GM21526 (cell line): ENCODE results near the gene NUFIP2.
"Not testable (repeated sequence)": the region's sequence is repeated elsewhere in the genome, so short reads cannot be mapped to it uniquely, and the experiment has no call there.

Experiments
- ATAC-seq: cut with Tn5 transposase; IDR thresholded peaks from one replicate; pipeline ENCODE4 v1.9.1; 2021; ENCODE audit warnings: moderate library complexity; ENCODE audit not compliant: unreplicated experiment, low FRiP score

The NUFIP2 gene

DNA sequence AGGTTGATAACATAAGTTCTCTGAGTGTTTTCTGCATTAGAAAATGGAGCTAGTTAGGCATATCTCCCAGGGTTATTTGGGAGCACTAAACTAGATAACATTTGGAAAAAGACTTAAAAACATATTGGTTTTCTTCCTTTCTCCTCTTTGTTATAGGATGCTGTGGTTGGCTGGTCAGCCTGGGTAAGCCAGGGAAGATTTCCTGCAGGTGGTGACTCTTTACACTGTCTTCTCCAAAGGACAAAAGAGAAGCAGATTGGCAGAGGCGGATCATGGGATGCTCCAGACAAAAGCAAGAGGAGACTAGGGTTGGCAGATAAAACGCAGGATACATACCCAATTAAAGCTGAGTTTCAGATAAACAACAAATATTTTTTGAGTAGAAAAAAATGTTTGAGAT lies 53.5 kb downstream of the NUFIP2 start:
- no peak for ATAC-seq

DNA sequence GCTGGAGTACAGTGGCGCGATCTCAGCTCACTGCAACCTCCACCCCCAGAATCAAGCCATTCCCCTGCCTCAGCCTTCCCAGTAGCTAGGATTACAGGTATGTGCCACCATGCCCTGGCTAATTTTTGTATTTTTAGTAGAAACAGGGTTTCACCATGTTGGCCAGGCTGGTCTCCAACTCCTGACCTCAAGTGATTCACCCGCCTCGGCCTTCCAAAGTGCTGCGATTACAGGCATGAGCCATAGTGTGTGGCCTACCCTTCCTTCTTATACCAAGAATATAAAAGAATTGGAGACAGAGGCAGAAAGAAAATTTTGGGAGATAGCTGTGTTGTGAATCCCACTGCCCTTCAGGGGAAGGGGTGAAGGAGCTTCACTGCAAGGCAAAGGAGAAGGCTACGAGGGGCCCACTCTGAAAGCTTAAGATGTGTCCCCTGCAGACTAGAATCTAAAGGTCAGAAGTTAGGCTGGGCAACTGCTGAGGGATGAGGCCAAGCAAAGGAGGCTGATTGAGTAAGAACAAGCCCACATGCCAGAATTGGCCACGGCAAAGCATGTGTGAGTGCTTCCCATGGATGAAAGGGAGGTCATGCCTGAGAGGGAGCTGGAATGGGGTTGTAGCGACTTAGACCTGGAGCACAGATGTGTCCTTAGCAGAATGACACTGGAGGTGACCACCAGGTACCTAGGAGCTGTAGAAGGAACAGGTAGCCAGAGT lies 55.7 kb downstream of the NUFIP2 start:
- ATAC-seq, result no peak

DNA sequence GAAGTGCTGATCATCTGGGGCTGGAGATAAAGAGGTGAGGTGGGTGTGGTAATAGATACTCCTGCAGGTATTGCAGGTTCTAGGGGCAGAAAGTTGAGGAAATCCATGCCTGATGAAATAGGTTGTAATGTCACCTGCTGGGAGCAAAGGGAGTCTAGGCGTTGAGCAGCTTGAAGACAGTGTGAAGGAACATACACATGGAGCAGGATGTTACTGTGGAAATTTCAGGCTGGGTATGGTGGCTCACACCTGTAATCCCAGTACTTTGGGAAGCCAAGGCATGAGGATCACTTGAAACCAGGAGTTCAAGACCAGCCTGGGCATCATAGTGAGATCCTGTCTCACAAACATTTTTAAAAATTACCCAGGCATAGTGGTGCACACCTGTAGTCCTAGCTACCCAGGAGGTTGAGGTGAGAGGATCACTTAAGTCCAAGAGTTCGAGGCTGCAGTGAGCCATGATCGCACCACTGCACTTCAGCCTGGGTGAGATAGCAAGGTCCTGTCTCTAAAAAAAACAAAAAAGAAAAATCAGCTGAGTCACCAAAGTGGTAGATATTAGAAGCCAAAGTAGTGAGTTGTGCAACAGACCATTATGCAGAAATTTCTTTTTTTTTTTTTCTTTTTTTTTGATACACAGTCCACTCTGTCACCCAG lies 56.3 kb downstream of the NUFIP2 start:
- ATAC-seq, result no peak

DNA sequence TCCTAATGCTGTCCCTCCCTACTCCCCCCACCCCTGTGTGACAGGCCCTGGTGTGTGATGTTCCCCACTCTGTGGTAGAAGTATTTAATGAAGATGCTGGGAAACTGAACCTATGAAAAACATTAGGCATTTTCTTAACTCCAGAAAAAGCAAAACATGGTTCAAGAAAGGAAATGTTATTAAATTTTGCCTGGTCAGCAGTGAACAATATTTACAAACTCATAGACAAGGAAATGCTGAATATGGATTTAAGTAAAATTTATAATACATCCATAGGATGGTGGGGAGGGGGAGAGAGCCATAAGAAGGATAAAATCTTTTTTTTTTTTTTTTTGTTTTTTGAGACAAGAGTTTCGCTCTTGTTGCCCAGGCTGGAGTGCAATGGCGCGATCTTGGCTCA lies 58.0 kb downstream of the NUFIP2 start:
- ATAC-seq, result no peak

DNA sequence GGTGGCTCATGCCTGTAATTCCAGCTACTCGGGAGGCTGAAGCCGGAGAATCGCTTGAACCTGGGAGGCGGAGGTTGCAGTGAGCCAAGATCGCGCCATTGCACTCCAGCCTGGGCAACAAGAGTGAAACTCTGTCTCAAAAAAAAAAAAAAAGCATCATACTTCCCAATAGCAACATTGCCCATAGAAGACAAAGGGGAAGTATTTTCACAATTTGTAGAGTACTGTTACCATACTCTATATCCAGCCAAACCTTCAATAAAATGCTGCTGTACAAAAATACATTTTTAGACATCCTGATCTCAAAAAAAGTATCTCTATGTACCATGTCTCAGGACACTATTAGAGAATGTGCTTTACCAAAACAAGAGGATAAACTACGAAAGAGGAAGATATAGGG lies 59.0 kb downstream of the NUFIP2 start:
- ATAC-seq, result not testable (repeated sequence)

DNA sequence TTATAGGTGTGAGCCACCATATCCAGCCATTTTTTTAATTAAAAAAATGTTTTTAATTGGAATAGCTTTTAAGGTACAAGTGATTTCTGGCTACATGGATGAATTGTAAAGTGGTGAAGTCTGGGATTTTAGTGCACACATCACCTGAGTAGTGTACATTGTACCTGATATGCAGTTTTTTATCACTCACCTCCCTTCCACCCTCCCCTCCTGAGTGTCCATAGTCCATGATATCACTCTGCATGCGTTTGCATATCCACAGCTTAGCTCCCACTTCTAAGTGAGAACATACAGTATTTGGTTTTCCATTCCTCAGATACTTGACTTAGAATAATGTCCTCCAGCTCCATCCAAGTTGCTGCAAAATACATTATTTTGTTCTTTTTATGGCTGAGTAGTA lies 60.6 kb downstream of the NUFIP2 start:
- no peak for ATAC-seq

DNA sequence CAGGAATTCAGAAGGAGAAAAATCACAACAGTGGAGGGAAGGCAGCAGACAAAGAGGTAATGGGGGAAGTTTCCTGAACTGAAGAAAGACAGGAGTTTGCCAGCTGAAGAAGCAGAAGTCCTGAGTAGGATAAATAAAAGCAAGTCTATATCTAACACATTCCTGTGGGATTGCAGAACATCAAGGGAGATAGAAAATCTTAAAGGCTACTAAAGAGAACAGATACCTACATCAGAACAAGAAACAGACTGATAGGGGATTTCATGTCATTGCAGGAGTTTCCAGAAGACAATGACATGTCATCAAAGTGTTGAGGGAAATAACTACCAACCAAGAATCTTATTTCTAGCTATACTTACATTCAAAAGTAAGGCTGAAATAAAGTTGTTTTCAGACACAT lies 68.6 kb downstream of the NUFIP2 start:
- no peak for ATAC-seq

DNA sequence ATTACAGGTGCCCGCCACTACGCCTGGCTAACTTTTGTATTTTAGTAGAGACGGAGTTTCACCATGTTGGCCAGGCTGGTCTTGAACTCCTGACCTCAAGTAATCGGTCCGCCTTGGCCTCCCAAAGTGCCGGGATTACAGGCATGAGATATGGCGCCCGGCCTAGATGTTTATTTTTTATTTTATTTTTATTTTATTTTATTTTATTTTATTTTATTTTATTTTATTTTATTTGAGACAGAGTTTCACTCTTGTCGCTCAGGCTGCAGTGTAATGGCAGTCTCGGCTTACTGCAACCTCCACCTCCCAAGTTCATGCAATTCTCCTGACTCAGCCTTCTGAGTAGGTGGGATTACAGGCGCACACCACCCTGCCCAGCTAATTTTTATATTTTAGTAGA lies 72.6 kb downstream of the NUFIP2 start:
- not testable (repeated sequence) for ATAC-seq

DNA sequence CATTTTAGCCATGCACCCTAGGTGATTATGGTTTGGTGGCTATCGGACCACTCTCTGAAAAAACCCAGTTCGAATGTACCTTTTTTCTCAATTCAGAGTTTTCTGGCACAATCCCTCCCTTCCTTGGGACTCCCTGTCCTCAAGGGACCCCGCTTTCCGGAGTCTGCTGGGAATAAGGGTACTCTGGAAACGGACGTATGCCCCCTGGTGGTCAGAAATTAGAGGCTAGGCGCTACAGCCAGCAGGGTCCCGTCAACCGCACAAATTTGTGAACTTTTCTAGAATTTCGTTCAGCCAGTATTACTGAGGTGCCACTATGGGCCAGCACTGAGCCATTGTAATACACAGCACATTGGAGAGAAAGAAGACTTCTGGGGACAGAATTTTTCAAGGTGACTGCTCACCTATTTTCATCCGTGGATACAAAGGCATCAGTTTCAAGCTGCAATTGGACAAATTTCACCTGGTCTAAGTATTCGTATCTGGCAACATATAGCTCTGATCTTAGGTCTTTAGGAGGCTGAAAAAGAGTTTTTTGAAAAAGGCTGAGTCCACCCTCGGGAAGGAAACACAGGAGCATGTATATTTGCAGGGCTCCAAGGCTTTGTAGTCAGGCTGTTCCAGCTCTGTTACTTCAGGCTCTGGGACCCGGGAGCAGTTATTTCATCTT lies 74.4 kb downstream of the NUFIP2 start:
- ATAC-seq, result no peak

DNA sequence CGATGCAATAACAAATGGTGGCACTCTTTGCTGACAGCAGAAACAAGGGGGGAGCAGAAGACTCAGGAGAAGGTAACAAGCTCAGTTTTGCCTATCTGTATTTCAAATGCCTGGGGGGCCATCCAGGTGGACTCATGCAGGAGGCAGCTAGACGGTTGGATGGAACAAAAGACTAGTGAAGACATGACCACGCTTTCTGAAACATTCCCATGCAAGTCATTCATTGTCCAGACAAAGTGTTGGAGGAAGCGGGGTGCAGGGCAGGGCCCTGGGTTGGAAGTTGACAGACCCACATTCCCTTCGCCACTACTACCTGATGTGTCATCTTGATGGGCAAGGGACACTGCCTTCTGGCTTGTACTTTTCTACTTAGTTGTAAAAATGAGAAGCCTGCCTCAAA lies 77.1 kb downstream of the NUFIP2 start:
- no peak for ATAC-seq

DNA sequence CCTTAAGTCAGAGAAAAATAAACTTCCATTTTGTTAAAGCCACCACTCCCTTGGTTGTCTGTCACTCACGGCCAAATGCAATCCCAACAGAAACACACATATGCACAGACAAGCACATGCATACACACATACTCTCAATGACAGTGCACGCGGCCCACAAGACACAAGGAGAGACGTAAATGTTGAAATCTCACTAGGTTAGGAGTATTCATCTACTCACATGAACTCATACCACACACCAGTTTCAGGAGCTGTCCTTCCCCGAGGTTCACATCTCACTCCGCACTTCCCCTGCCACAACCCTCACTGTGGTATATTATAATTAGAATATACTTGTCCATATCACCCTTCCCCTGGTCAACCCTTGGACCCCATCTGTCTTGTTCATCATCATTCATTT lies 77.8 kb downstream of the NUFIP2 start:
- ATAC-seq, result no peak

DNA sequence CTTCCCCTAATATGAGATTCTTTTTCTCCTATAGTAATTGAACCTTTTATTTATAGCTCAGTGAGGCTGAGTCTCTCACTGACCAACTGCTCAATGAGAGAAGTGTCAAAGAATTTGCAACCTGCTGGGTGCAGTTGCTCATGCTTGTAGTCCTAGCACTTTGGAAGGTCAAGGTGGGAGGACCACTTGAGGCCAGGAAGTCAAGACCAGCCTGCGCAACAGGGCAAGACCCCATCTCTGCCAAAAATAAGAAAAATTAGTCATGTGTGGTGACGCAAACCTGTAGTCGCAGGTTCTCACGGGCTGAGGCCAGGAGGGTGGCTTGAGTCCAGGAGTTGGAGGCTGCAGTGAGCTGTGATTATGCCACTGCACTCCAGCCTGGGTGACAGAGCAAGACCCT lies 78.2 kb downstream of the NUFIP2 start:
- ATAC-seq, result no peak

DNA sequence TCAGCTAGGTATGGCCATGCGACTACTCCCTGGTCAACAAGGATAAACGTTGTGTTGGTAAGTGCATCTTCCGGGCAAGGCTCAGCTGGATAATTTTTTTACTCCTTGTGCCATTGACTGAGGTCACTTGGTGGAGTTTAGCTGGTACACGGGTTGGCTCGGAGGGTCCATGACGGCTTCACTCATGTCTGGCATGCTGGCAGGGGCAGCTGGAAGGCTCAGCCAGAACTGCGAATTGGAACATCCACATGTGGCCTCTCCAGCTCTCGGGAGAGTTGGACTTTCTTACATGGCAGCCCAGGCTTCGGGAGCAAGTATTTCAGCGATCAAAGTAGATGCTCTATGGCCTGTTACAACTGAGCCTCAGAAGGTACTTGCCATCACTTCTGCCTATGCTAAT lies 78.8 kb downstream of the NUFIP2 start:
- ATAC-seq, result no peak

DNA sequence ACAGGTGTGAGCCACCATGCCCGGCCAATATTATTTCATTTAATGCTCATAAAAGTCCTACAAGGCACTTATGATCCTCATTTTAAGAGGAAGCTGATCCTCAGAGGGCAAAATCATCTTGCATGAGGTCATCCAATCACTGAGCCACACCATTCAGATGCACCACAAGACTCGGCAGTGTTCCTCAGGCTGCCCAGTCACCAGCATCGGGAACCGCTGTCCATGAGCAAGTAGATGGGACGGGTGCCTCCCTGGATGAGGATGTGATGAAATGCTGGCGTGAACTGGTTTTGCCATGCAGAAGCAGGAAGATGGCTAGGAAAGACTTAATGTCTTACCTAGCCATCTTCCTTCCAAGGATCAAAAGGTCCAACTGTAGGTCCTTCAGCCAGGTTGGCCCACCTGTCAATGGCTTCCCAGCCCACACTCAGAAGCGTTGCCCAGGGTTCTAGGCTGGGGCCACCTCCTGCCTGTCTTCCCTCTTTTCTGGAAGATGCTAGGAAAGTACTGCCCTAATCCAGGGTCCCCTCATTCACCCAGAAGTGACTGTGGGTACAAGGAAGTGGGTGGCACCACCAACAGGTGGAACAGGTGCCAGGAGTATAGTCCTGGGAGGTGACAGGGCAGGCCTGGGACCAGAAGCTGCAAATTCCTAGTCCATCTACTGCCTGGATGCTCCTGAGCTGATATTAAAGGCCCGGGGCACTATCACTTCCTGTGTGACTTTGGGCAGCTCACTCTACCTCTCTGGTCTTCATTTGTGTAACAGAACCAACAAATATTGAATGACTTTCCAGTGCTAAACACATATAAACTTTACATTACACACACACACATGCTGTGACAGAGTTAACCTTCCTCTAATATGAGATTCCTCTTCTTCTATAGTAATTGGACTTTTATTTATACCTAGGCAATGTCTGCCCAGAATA lies 79.5 kb downstream of the NUFIP2 start:
- ATAC-seq, result no peak

DNA sequence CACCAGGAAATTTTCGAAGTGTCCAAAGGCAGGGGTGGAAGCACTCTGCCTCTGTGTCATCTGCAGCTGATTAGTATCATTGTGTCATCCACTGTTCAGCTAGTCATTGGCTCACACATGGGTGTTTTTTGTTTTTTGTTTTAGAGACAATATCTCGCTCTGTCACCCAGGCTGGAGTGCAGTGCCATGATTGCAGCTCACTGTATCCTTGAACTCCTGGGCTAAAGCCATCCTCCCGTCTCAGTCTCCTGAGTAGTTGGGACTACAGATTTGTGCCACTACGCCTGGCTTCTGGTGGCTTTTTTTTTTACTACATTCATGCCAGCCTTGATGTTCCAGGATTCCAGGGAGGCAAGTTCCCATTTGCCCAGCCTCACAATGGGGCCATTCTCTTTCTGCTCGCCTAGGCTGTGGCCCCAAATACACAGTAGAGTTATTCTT lies 81.2 kb downstream of the NUFIP2 start:
- ATAC-seq, result no peak

DNA sequence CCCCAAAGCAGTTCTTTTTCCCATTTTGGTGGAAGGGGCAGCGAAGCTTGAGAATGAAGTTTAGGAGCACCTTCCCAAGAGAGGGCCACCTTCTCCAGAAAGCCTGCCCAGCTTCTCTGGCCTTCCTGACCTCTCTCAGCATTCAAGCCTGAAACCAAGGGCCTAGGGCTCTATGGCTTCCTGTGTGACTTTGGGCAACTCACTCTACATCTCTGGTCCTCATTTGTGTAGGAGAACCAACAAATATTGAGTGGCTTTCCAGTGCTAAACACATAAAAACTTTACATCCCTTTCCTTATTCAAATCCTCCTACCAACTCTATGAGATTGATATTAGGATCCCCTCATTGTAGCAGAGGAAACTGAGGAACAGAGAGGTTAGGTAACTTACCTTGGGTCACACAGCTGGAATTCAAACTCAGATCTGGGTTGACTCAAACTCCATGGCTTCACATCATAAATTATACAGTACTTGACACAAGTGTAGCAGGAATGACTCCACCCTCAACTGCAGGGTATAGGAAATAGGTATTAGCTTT lies 81.8 kb downstream of the NUFIP2 start:
- no peak for ATAC-seq

DNA sequence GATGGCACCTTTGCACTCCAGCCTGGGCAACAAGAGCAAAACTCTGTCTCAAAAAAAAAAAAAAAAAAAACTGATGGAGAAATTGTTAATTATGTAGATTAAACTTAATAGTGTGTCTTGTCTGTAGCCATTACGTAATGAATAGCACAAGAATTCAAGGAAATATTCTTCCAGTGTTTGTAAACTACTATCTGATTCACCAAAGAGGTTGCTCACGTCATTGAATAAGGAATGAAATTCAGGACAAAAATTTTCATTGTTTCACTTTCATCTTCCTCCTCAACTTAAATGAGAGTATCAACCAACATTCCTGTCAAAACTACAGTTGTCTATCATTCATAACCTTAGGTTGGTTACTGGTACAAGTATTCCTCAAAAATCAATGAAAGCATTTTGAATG lies 83.1 kb downstream of the NUFIP2 start:
- ATAC-seq, result no peak

DNA sequence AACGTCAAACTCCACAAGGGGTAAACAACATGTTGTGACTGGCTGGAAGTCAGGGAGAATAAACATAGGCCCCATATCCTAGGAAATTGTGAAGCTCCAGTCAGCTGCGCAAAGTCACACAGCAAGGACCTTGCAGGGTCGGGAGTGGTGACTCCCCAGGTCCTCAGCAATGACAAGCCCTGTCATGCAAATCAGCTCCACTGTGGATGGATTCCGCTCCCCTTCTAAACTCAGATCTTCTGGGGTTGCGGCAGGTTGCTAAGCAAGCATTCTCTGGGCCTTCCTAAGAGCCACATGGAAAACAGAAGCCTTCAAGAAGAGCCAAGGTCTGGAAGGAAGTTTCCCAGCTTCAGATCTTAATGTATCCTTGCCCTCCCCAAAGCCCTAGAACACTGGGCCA lies 84.9 kb downstream of the NUFIP2 start:
- no peak for ATAC-seq

DNA sequence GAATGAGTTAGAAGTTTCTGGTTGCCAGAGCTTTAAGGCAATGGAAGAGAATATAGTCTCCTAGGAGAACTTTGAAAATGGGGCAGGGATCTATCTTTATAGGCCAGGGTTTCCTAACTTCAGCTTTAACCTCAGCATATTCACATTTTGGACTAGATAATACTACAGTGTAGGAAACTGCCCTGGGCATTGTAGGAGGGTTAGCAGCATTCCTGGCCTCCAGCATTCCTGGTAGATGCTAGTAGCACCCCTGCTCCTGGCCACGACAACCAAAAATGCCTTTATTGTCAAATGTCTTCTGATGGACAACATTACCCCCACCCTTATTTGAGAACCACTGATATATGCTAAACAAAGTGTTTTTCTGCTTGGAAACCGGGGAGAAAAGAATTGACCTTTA lies 86.0 kb downstream of the NUFIP2 start:
- no peak for ATAC-seq
